Measurements from ENCODE around the gene FHIT. TPM values are rescaled to one million over a fixed set of nuclear protein-coding genes. Genes with fewer than 3 reads are reported as not detected.

Gene FHIT
- total and polyA plus RNA-seq, 2 donors from 2014 or later, result 20.2 to 61.2 TPM

- H3K27me3 ChIP-seq (ENCODE audit: control insufficient read depth, insufficient read depth, low read length), result no peaks in the 10 kb centered on the region
- peak in 2 of 5 donors; percentile 17 to 51 for DNase-seq
- no peak for FAIRE-seq
Observed at GRCh38 chr3:60384341-60384740, 866.9 kb downstream of the FHIT start.

GRCh38 chr3:60383345-60383744 lies 867.9 kb downstream of the FHIT start:
- no peak for DNase-seq
- H3K36me3 ChIP-seq (ENCODE audit: control insufficient read depth in 2 of 3, insufficient read depth in 3 of 3, low read length in 3 of 3), result no peaks in the 10 kb centered on the region
- intact Hi-C loops (cut with DNase I), result no loop called here
- H3K4me3 ChIP-seq (ENCODE audit: low read length in 3 of 3), result no peak overlapping the region
- H3K27me3 ChIP-seq (ENCODE audit: control insufficient read depth, insufficient read depth, low read length), result no peaks in the 10 kb centered on the region
- H3K27ac ChIP-seq (ENCODE audit: low read depth in 2 of 2, low read length in 2 of 2), result no peak overlapping the region
- no peaks in the 10 kb centered on the region for H3K4me1 ChIP-seq (ENCODE audit: control insufficient read depth in 2 of 3, insufficient read depth in 2 of 3, low read depth in 1 of 3, low read length in 3 of 3)
- no peak for TF ChIP-seq CTCF (IDR thresholded peaks at IDR 0.05; ENCODE audit: borderline replicate concordance, extremely low read depth, insufficient read depth)
- H3K9me3 ChIP-seq (ENCODE audit: control insufficient read depth in 2 of 3, insufficient read depth in 1 of 3, low read length in 3 of 3), result no peaks in the 10 kb centered on the region
- FAIRE-seq, result no peak
- H3K9ac ChIP-seq (ENCODE audit: low read length in 3 of 3), result no peak overlapping the region

More at GRCh38 chr3:60384341-60384740, 866.9 kb downstream of the FHIT start:
- Histone ChIP-seq H3K36me3 (ENCODE audit: control insufficient read depth in 2 of 3, insufficient read depth in 3 of 3, low read length in 3 of 3) (no peaks in the 10 kb centered on the region), H3K27ac (ENCODE audit: low read depth in 2 of 2, low read length in 2 of 2) (no peak overlapping the region), H3K9me3 (ENCODE audit: control insufficient read depth in 2 of 3, insufficient read depth in 1 of 3, low read length in 3 of 3) (no peaks in the 10 kb centered on the region), H3K4me1 (ENCODE audit: control insufficient read depth in 2 of 3, insufficient read depth in 2 of 3, low read depth in 1 of 3, low read length in 3 of 3) (no peaks in the 10 kb centered on the region), H3K9ac (ENCODE audit: low read length in 3 of 3) (no peak overlapping the region), H3K4me3 (ENCODE audit: low read length in 3 of 3) (no peak overlapping the region)
- TF ChIP-seq CTCF (IDR thresholded peaks at IDR 0.05; ENCODE audit: borderline replicate concordance, extremely low read depth, insufficient read depth), result no peak
- intact Hi-C loops (cut with DNase I), result no loop called here

- no peak overlapping the region for H3K27ac ChIP-seq (ENCODE audit: low read depth in 2 of 2, low read length in 2 of 2)
- H3K9ac ChIP-seq (ENCODE audit: low read length in 3 of 3), result no peak overlapping the region
- TF ChIP-seq CTCF (IDR thresholded peaks at IDR 0.05; ENCODE audit: borderline replicate concordance, extremely low read depth, insufficient read depth), result no peak
- no peaks in the 10 kb centered on the region for H3K36me3 ChIP-seq (ENCODE audit: control insufficient read depth in 2 of 3, insufficient read depth in 3 of 3, low read length in 3 of 3)
- no peaks in the 10 kb centered on the region for H3K27me3 ChIP-seq (ENCODE audit: control insufficient read depth, insufficient read depth, low read length)
- intact Hi-C loops (cut with DNase I), result no loop called here
- DNase-seq (no peak), FAIRE-seq (no peak)
- H3K9me3 ChIP-seq (ENCODE audit: control insufficient read depth in 2 of 3, insufficient read depth in 1 of 3, low read length in 3 of 3), result no peaks in the 10 kb centered on the region
- no peak overlapping the region for H3K4me3 ChIP-seq (ENCODE audit: low read length in 3 of 3)
- H3K4me1 ChIP-seq (ENCODE audit: control insufficient read depth in 2 of 3, insufficient read depth in 2 of 3, low read depth in 1 of 3, low read length in 3 of 3), result no peaks in the 10 kb centered on the region
Observed at GRCh38 chr3:60366486-60366885, 884.8 kb downstream of the FHIT start.

GRCh38 chr3:60365360-60365759 lies 885.9 kb downstream of the FHIT start:
- intact Hi-C loops (cut with DNase I), result no loop called here
- FAIRE-seq (no peak), DNase-seq (no peak)
- Histone ChIP-seq H3K4me1 (ENCODE audit: control insufficient read depth in 2 of 3, insufficient read depth in 2 of 3, low read depth in 1 of 3, low read length in 3 of 3) (no peaks in the 10 kb centered on the region), H3K27ac (ENCODE audit: low read depth in 2 of 2, low read length in 2 of 2) (no peak overlapping the region), H3K4me3 (ENCODE audit: low read length in 3 of 3) (no peak overlapping the region), H3K9me3 (ENCODE audit: control insufficient read depth in 2 of 3, insufficient read depth in 1 of 3, low read length in 3 of 3) (no peaks in the 10 kb centered on the region), H3K9ac (ENCODE audit: low read length in 3 of 3) (no peak overlapping the region), H3K36me3 (ENCODE audit: control insufficient read depth in 2 of 3, insufficient read depth in 3 of 3, low read length in 3 of 3) (no peaks in the 10 kb centered on the region), H3K27me3 (ENCODE audit: control insufficient read depth, insufficient read depth, low read length) (no peaks in the 10 kb centered on the region)
- TF ChIP-seq CTCF (IDR thresholded peaks at IDR 0.05; ENCODE audit: borderline replicate concordance, extremely low read depth, insufficient read depth), result no peak

All from kidney (tissue), 14 donors.